NB4 (cell line): Measurements from ENCODE around the gene NPAS1.

Experiments
- CTCF ChIP-seq: IDR thresholded peaks from one replicate; pipeline ENCODE4 v1.5.1; 2012; ENCODE audit warnings: low read depth, low read length
- MAX ChIP-seq: IDR thresholded peaks from 2 replicates; pipeline ENCODE4 v1.6.1; 2011; ENCODE audit warnings: low read depth, low read length
- POLR2A ChIP-seq: IDR thresholded peaks from 2 replicates; pipeline ENCODE4 v1.6.1; 2011; ENCODE audit warnings: mild to moderate bottlenecking; ENCODE audit not compliant: insufficient read length; ENCODE audit errors: extremely low read depth

GRCh38 chr19:47066376-47067214 is 47.0 kb downstream of the NPAS1 start:
- TF ChIP-seq CTCF (no peak), POLR2A (no peak), MAX (no peak)
